H7 (cell line): ENCODE results near the gene FAM53B. TPM values are rescaled to one million over a fixed set of nuclear protein-coding genes. Genes with fewer than 3 reads are reported as not detected.
A peak's percentile ranks its signal among the peaks of the same experiment; 100 is the strongest.

Source experiments
- DNase-seq: peaks from one replicate; pipeline ENCODE4 v3.0.0; 2012
- H3K27me3 ChIP-seq: 2 replicates; pipeline ENCODE4 v1.6.0; 2011; ENCODE audit warnings: mild to moderate bottlenecking, low read length; ENCODE audit not compliant: control insufficient read depth, insufficient read depth
- H3K36me3 ChIP-seq: replicated peaks from 2 replicates; pipeline ENCODE4 v1.5.1; 2011; ENCODE audit warnings: low read length; ENCODE audit not compliant: control insufficient read depth, insufficient read depth
- H3K4me3 ChIP-seq: 2 replicates; pipeline ENCODE4 v1.5.1; 2011; ENCODE audit warnings: low read depth, mild to moderate bottlenecking, control low read depth, low read length, moderate library complexity; ENCODE audit not compliant: insufficient read depth
- total RNA-seq: library from RNA; depleted of rRNA; stranded (reverse); fragments of >200 nt; shearing (Covaris generic); gene quantifications from 2 replicates; pipeline ENCODE4 v1.2.3, GENCODE V29; 2014

FAM53B gene
- total RNA-seq, 1 experiment from 2014 or later: 37.4 TPM

- peak; percentile 63 for DNase-seq
Measured at GRCh38 chr10:124647421-124648130, 96.6 kb downstream of the FAM53B start.

GRCh38 chr10:124646483-124647352 is 97.5 kb downstream of the FAM53B start:
- DNase-seq: no peak
- Histone ChIP-seq H3K27me3 (no peaks in the 10 kb centered on the region), H3K4me3 (no peak overlapping the region), H3K36me3 (no peaks in the 10 kb centered on the region)

More at GRCh38 chr10:124647421-124648130, 96.6 kb downstream of the FAM53B start:
- H3K27me3 ChIP-seq: no peaks in the 10 kb centered on the region
- no peaks in the 10 kb centered on the region for H3K36me3 ChIP-seq
- H3K4me3 ChIP-seq: no peak overlapping the region

- Histone ChIP-seq H3K4me3 (no peak overlapping the region), H3K27me3 (no peaks in the 10 kb centered on the region), H3K36me3 (no peaks in the 10 kb centered on the region)
- DNase-seq: no peak
Measured at GRCh38 chr10:124645467-124646095, 98.6 kb downstream of the FAM53B start.

GRCh38 chr10:124644771-124645415 is 99.3 kb downstream of the FAM53B start:
- Histone ChIP-seq H3K36me3 (no peaks in the 10 kb centered on the region), H3K27me3 (no peaks in the 10 kb centered on the region), H3K4me3 (no peak overlapping the region)
- peak; percentile 82 for DNase-seq

- H3K27me3 ChIP-seq: no peaks in the 10 kb centered on the region
- no peak for DNase-seq
- H3K4me3 ChIP-seq: no peak overlapping the region
- H3K36me3 ChIP-seq: no peaks in the 10 kb centered on the region
Measured at GRCh38 chr10:124644236-124644635, 99.9 kb downstream of the FAM53B start.

GRCh38 chr10:124643330-124644009 is 100.7 kb downstream of the FAM53B start:
- peak; percentile 67 for DNase-seq
- H3K27me3 ChIP-seq: no peaks in the 10 kb centered on the region
- H3K4me3 ChIP-seq: no peak overlapping the region
- no peaks in the 10 kb centered on the region for H3K36me3 ChIP-seq

GRCh38 chr10:124642088-124642710 is 102.0 kb downstream of the FAM53B start:
- Histone ChIP-seq H3K4me3 (no peak overlapping the region), H3K27me3 (no peaks in the 10 kb centered on the region), H3K36me3 (no peaks in the 10 kb centered on the region)
- no peak for DNase-seq

GRCh38 chr10:124641282-124642087 is 102.7 kb downstream of the FAM53B start:
- DNase-seq: no peak
- no peak overlapping the region for H3K4me3 ChIP-seq
- no peaks in the 10 kb centered on the region for H3K27me3 ChIP-seq
- no peaks in the 10 kb centered on the region for H3K36me3 ChIP-seq

- Histone ChIP-seq H3K4me3 (no peak overlapping the region), H3K36me3 (no peaks in the 10 kb centered on the region), H3K27me3 (no peaks in the 10 kb centered on the region)
- DNase-seq: peak; percentile 63
Measured at GRCh38 chr10:124640538-124641231, 103.5 kb downstream of the FAM53B start.

GRCh38 chr10:124640056-124640455 is 104.1 kb downstream of the FAM53B start:
- H3K27me3 ChIP-seq: no peaks in the 10 kb centered on the region
- no peak overlapping the region for H3K4me3 ChIP-seq
- no peaks in the 10 kb centered on the region for H3K36me3 ChIP-seq
- no peak for DNase-seq

GRCh38 chr10:124639646-124640045 is 104.5 kb downstream of the FAM53B start:
- Histone ChIP-seq H3K36me3 (no peaks in the 10 kb centered on the region), H3K4me3 (no peak overlapping the region), H3K27me3 (no peaks in the 10 kb centered on the region)
- no peak for DNase-seq

GRCh38 chr10:124639206-124639605 is 105.0 kb downstream of the FAM53B start:
- Histone ChIP-seq H3K4me3 (no peak overlapping the region), H3K36me3 (no peaks in the 10 kb centered on the region), H3K27me3 (no peaks in the 10 kb centered on the region)
- no peak for DNase-seq
